ENCODE results near the gene LAIR1. TPM values are rescaled to one million over a fixed set of nuclear protein-coding genes. Genes with fewer than 3 reads are reported as not detected.

Gene LAIR1
- total and polyA plus RNA-seq, 12 donors = 2.1 to 36.3 (median 5.1) TPM

DNA sequence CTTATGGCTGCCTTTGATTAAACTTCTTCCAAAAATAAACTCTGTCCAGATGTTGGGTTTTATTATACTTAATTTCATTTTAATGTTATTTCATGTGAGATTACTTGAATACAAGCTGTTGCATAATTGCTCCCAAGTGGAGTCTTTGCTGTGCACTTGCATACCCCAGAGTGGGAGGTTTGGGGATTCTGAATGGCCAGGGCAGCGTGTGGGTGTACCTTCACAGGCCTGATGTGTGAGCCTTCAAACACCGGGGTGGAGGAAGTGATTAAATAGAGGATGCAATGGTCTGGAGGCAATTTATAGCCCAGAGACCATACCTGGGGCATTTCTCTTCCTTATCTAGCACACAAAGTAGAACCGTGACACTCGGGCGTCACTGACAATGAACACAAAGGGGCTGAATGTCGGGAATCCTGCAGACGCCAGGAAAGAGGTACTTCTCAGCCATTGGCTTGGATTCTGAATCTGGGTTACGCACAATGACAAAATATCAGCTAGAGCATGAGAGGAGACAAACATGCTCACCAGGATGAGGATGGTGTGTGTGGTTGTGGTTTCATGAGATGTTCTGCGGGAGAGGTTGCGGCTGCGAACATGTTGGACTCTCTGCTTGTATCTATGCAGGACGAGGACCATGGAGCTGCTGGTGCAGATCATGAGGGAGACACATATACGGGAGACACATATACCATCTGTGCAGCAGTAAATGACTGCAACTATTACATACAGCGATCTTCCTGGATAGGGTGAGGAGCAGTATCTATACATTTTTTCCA, 44.6 kb downstream of the LAIR1 start:
- Histone ChIP-seq H3K27ac (no peak overlapping the region), H3K36me3 (no peaks in the 10 kb centered on the region), H3K27me3 (peaks cover 0 to 54% (median 39%) of the 10 kb centered on the region in 7 donors), H3K4me1 (peaks cover 0 to 30% (median 0%) of the 10 kb centered on the region in 9 donors), H3K9me3 (peaks cover 0 to 3% (median 0%) of the 10 kb centered on the region in 11 donors), H3K4me3 (no peak overlapping the region)
- no peak for DNase-seq
- intact Hi-C loops (cut with DNase I) = loop anchor here in 2 of 10 donors (10.0 kb wide), 2 partner anchors 65 to 75 kb away; no protein-coding TSS in a partner anchor
- TF ChIP-seq, protein P1, sequence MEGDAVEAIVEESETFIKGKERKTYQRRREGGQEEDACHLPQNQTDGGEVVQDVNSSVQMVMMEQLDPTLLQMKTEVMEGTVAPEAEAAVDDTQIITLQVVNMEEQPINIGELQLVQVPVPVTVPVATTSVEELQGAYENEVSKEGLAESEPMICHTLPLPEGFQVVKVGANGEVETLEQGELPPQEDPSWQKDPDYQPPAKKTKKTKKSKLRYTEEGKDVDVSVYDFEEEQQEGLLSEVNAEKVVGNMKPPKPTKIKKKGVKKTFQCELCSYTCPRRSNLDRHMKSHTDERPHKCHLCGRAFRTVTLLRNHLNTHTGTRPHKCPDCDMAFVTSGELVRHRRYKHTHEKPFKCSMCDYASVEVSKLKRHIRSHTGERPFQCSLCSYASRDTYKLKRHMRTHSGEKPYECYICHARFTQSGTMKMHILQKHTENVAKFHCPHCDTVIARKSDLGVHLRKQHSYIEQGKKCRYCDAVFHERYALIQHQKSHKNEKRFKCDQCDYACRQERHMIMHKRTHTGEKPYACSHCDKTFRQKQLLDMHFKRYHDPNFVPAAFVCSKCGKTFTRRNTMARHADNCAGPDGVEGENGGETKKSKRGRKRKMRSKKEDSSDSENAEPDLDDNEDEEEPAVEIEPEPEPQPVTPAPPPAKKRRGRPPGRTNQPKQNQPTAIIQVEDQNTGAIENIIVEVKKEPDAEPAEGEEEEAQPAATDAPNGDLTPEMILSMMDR (IDR thresholded peaks at IDR 0.05) = no peak
- no peak for ATAC-seq
- 82 to 87% methylated on average over 14 of the region's 14 CpGs for WGBS, 2 donors

DNA sequence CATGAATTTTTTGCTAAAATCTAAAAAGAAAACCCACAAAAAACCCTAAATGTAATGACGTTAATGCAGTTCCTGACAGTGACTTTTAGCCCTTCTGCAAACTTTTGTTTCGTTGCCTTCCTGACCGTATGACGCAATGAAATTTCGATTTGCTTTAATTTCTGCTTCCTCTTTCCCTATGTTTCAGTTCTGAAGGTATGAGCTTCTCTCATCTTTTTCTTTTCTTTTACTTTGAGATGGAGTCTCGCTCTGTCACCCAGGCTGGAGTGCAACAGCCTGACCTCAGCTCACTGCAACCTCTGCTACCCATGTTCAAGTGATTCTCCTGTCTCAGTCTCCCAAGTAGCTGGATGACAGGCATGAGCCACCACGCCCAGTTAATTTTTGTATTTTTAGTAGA, 45.7 kb downstream of the LAIR1 start:
- ATAC-seq = no peak
- peaks cover 0 to 3% (median 0%) of the 10 kb centered on the region in 11 donors for H3K9me3 ChIP-seq
- intact Hi-C loops (cut with DNase I) = no loop called here
- DNase-seq = no peak
- peaks cover 0 to 30% (median 0%) of the 10 kb centered on the region in 9 donors for H3K4me1 ChIP-seq
- TF ChIP-seq, protein P1 (IDR thresholded peaks at IDR 0.05) = no peak
- 73 to 78% methylated on average over 7 of the region's 7 CpGs for WGBS, 2 donors
- H3K4me3 ChIP-seq = no peak overlapping the region
- H3K27me3 ChIP-seq = peaks cover 0 to 58% (median 38%) of the 10 kb centered on the region in 7 donors
- H3K27ac ChIP-seq = peak overlapping the region in 2 of 10 donors; percentile 7 to 83
- H3K36me3 ChIP-seq = no peaks in the 10 kb centered on the region

DNA sequence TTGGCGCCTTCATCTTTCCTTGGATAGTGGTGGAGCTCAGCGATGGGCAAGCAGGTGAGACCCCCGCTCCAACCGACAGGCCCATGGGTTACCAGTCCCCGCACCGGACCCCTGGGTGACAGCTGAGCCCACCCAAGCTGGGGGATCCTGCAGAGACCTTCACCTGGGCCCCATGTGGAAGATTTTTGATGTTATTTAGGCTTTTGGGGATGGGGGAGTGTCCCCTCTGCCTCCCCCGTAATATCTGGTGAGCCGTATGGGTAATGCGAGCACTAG, 46.8 kb downstream of the LAIR1 start:
- peaks cover 0 to 3% (median 0%) of the 10 kb centered on the region in 11 donors for H3K9me3 ChIP-seq
- no peak for DNase-seq

DNA sequence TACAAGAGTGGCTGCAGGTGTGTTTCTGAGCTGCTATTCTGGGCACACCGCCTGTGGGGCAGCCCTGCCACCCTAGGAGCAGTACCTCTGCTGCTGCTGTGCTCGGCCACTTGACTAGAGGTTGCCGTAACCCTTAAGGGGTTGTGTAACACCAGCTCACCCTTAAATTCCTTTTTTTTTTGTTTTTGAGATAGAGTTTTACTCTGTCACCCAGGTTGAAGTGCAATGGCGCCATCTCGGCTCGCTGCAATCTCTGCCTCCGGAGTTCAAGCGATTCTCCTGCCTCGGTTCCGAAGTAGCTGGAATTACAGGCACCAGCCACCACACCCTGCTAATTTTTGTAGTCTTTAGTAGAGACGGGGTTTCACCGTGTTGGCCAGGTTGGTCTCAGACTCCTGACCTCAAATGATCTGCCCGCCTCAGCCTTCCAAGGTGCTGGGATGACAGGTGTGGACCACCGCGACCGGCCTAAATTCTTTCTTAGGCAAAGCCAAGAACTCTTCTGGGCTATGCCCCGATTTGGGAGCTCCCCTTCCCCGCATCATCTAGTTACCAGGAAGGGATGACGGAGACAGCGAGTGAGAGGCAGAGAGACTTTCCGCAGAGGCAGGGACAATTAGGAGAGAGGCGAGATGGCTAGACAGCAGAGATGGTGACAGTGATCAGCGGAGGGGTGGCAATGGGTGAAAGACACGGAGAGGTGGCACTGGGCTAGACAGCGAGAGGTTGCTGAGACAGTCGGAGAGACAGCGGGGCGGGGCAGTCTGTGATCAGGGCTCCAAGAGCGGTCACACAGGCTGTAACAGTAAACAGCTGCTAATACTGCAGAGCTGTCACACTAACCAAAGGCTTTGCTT, 47.4 kb downstream of the LAIR1 start:
- H3K4me3 ChIP-seq = no peak overlapping the region
- H3K27me3 ChIP-seq = peaks cover 0 to 59% (median 46%) of the 10 kb centered on the region in 7 donors
- intact Hi-C loops (cut with DNase I) = no loop called here
- peaks cover 0 to 36% (median 0%) of the 10 kb centered on the region in 9 donors for H3K4me1 ChIP-seq
- DNase-seq (no peak), ATAC-seq (peak in 1 of 8 donors; percentile 19)
- peak overlapping the region in 1 of 10 donors; percentile 83 for H3K27ac ChIP-seq
- TF ChIP-seq, protein P1 (IDR thresholded peaks at IDR 0.05) = no peak
- WGBS, 2 donors = 70 to 77% methylated on average over 26 to 29 of the region's 29 CpGs
- no peaks in the 10 kb centered on the region for H3K36me3 ChIP-seq
- peaks cover 0 to 3% (median 0%) of the 10 kb centered on the region in 11 donors for H3K9me3 ChIP-seq

More for the DNA sequence above, 46.8 kb downstream of the LAIR1 start:
- no peak for ATAC-seq
- Histone ChIP-seq H3K27me3 (peaks cover 0 to 59% (median 40%) of the 10 kb centered on the region in 7 donors), H3K4me3 (no peak overlapping the region), H3K36me3 (no peaks in the 10 kb centered on the region), H3K4me1 (peaks cover 0 to 33% (median 0%) of the 10 kb centered on the region in 9 donors), H3K27ac (peak overlapping the region in 2 of 10 donors; percentile 40 to 83)
- intact Hi-C loops (cut with DNase I) = no loop called here
- 89 to 93% methylated on average over 9 of the region's 9 CpGs for WGBS, 2 donors
- TF ChIP-seq, protein P1 (IDR thresholded peaks at IDR 0.05) = no peak

All from heart right ventricle (tissue), 16 donors.